Choroid plexus epithelial cell (primary cell): ENCODE results near the gene SCUBE3.

Experiments
- DNase-seq: peaks from one replicate; pipeline ENCODE4 v3.0.0-alpha.2; 2010; ENCODE audit warnings: low read depth
- H3K4me3 ChIP-seq: 2 replicates; pipeline ENCODE4 v1.5.1; 2011; ENCODE audit warnings: low read depth, mild to moderate bottlenecking, control low read depth, low read length, moderate library complexity
- TF ChIP-seq, protein P1 (sequence below): conservative IDR thresholded peaks from 2 replicates; pipeline ENCODE4 v1.5.1; 2011; ENCODE audit warnings: low read depth, mild to moderate bottlenecking, control low read depth, inconsistent platforms, low read length, moderate library complexity

The SCUBE3 gene

DNA sequence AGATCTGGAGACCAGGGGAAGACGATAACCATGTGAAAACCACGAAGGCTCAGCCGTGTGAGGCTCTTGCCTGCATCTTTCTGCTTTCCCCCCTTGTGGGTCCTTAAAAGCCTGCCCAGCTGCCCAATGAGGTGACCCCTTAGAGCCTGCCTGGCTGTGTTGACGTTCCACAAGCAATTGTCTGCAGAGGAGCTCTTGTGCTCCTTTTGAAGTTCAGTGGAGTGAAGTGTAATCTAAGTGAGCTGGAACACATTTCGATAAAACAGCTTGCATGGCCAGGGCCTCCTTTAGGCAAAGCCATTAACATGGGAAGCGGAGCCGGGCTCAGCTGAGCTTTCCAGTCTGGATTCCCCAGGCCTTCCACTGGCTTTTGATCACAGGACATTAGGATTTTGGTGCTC is 45.3 kb upstream of the SCUBE3 start:
- no peak overlapping the region for H3K4me3 ChIP-seq
- TF ChIP-seq, protein P1, sequence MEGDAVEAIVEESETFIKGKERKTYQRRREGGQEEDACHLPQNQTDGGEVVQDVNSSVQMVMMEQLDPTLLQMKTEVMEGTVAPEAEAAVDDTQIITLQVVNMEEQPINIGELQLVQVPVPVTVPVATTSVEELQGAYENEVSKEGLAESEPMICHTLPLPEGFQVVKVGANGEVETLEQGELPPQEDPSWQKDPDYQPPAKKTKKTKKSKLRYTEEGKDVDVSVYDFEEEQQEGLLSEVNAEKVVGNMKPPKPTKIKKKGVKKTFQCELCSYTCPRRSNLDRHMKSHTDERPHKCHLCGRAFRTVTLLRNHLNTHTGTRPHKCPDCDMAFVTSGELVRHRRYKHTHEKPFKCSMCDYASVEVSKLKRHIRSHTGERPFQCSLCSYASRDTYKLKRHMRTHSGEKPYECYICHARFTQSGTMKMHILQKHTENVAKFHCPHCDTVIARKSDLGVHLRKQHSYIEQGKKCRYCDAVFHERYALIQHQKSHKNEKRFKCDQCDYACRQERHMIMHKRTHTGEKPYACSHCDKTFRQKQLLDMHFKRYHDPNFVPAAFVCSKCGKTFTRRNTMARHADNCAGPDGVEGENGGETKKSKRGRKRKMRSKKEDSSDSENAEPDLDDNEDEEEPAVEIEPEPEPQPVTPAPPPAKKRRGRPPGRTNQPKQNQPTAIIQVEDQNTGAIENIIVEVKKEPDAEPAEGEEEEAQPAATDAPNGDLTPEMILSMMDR = no peak
- no peak for DNase-seq

DNA sequence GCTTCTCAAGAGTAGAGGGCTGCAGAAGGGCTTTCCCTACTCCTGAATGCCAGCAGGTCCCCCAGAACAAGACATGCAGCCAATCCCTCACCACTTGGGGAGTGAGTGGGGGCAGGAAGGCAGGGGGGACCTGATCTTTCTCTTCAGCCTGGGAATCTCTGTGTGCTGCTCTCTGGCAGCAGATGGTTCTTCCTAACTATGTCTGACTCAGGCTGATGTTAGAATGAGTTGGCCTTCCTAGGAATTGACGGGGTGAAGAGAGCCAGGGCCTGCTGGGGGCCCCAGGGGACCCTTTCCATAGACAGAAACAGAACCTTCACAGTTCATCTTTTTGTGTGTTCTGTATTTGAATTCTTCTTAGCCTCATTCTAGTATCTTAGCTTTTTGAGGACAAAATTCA is 43.6 kb upstream of the SCUBE3 start:
- H3K4me3 ChIP-seq = no peak overlapping the region
- DNase-seq = peak; percentile 38
- TF ChIP-seq, protein P1 = no peak

DNA sequence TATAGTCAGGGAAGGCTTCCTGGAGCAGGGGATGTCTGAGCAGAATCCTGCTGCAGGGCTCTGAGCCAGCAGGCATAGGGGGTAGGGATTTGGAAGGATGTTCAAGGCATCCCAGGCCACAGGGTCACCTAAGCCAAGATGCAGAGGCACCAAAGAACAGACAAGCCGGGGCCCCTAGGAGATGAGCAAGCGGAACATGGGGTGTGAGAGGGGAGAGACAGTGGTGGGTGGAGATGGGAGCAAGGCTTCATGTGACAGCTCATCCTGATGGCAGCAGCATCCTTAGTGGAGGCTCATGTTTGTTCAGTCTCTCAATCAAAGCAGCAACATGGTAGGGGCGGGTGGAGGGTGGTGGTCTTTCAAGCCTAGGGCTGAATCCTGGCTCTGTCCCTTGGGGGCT is 42.9 kb upstream of the SCUBE3 start:
- TF ChIP-seq, protein P1 = no peak
- H3K4me3 ChIP-seq = no peak overlapping the region
- no peak for DNase-seq

DNA sequence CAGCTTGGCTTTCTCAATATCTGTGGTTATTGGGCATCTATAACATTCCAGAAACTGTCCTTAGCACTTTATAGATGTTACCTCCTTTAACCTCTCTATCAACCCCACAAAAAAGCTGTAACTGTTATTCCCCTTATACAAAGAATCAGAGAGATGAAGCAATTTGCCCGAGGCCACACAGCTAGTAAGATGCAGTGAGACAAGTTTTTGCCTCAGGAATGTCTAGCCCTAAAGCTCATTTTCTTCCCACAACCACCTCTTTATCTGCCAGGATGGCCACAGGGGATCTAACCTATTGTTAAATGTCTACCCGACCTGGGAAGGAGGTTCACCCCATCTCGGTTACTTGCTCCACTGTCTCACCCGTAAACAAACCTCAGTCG is 40.7 kb upstream of the SCUBE3 start:
- DNase-seq = no peak
- TF ChIP-seq, protein P1 = no peak
- H3K4me3 ChIP-seq = no peak overlapping the region

DNA sequence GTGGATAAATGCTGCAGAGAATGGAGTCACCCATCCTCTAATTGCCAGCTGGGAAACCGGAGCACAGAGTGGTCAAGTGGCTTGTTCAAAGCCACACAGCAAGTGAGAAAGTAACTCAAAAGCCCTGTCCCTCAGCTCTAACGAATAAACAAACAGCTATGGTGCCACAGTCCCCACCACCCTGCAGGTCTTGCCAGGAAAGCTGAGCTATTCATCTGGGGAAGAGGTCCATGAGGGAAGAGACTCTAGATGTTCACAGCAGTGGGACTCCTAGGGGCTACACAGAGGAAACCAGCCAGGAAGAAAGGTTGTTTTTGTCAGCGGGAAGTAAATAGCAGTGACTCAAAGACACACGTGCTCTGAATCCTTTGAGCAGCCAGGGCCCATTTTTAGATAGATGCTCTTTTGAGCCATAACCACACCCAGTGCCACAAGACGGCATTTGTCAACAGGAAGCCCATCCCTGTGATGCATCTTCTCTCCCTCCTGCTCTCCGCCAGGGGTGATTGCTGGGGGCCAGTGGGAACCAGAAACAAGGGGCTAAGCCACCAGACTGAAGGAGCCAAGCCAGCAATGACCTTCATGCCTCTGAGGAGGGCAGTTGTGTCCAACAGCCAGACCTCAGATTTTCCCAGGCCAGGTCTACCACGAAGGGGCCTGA is 40.2 kb upstream of the SCUBE3 start:
- H3K4me3 ChIP-seq = no peak overlapping the region
- TF ChIP-seq, protein P1 = peak; percentile 20
- DNase-seq = peak; percentile 31

DNA sequence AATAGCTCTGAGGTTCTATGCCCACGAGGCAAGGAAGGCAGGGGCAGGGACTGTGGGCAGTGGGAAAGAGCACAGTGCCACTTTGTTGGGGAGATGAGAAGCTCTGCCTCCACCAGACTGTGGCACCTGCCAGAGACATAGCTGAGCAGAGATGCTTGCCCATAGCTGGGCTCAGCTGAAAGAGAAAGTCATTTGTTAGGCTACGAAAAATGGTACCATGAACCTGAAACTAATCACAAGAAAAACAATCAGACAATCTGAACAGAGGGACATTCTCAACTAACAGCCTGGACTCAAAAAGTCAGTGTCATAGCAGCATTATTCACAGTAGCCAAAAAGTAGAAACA is 39.7 kb upstream of the SCUBE3 start:
- TF ChIP-seq, protein P1 = no peak
- no peak for DNase-seq
- no peak overlapping the region for H3K4me3 ChIP-seq

DNA sequence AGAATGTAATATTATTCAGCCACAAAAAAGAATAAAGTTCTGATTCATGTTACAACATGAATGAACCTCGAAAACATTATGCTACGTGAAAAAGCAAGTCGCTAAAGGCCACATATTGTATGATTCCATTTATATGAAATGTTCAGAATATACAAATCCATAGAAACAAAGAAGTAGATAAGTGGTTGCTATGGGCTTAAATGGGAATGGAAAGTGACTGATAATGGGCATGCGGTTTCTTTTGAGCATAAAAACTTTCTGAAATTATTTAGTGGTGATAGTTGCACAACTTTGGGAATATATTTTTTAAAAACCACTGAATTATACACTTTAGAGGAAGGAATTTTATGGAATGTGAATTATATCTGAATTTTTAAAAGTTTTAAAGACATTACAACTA is 39.3 kb upstream of the SCUBE3 start:
- no peak for DNase-seq
- no peak overlapping the region for H3K4me3 ChIP-seq
- TF ChIP-seq, protein P1 = no peak
